T-helper 2 cell (primary cell): ENCODE data around the gene CCNY.
"Not testable (repeated sequence)": the region's sequence is repeated elsewhere in the genome, so short reads cannot be mapped to it uniquely, and the experiment has no call there.

ENCODE experiments used
- DNase-seq, 5 experiments: peaks; one replicate each; pipeline versions ENCODE4 v3.0.0 to v3.0.0-alpha.2; 2012 to 2022

The CCNY gene

DNA sequence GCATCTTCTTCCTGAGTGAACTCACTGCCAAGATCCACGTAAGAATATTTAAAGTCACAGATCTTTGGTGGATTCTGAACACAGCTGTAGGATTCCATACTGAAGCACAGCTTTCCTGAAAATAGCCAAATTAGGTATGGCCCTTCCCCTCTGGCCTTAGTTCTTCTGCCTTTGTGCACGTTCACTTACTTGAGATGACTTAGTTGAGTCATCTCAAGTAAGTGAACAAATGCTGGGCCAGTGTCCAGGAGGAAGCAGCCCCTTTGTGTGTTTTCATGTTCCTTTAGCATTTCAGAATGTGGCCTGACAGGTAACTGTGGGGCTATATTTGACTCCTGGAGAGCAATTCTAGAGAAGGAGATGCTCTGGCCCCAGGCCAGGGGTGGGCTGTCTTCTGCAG lies 51.5 kb downstream of the CCNY start:
- DNase-seq, result no peak

GRCh38 chr10:35388197-35388596 lies 51.9 kb downstream of the CCNY start:
- DNase-seq, result peak in 1 of 5 experiments; percentile 7

DNA sequence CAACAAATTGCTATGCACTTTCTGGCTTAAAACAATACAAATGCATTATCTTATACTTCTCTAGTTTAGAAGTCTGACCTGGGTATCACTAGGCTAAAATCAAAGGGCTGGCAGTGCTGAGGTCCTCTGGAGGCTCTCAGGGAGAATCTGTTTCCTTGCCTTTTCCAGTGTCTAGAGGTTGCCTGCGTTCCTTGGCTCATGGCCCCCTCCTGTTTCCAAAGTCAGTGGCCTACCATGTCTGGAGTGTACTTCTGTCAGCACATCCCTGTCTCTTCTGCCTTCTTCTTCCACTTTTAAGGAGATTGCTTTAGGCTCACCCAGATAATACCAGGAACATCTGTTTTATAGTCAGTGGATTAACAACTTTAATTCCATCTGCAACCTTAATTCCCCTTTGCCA lies 52.4 kb downstream of the CCNY start:
- DNase-seq, result no peak

- no peak for DNase-seq
Observed at GRCh38 chr10:35390161-35390840, 54.0 kb downstream of the CCNY start.

DNA sequence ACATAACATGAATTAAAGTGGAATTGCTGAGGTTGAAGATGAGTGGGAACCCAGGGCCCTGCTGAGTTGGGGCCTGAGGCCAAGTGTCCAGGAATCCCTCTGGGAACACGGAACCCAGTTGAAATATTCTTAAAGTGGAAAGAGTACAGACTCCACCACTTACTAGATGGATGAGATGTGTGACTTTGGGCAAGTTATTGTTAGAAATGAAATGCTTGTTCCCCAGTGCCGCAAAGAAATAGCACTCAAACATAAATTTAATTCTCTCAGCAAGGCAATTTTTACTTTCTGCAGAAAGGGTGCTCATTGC lies 54.5 kb downstream of the CCNY start:
- DNase-seq, result no peak

DNA sequence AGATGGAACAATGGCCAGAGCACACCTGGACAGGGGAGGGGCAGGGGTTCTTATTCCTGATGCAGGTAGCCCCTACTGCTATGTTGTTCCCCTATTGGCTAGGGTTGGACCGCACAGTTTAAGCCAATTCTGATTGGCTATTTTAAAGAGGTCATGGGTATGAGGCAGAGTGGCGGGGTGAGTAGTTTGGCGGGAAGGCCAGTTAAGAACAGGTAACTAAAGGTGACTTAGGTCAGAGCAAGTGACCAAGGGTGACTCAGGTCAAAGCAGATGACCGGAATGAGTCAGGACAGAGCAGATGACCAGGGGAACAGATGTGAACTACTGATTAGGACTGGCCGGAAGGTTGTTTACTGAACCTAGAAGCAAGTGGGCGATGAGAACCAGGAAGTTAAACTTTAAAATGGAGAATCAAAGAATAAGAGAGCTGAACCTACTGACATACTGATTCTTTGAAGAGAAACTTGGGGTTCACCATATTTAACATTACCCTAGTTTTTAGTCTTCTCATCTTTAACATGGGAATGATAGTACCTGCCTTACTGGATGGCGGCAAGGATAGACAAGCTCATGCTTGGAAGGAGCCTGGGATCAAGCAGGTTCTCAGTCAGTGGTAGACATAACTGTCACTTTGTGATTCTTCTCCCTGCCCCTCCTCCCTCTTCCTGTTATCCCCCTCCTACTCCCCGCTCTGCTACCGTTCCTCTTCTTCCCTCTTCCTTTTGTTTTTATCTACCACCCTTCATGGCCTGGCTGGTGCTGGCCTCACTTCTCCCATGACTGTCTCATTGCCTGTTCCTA lies 55.0 kb downstream of the CCNY start:
- no peak for DNase-seq

DNA sequence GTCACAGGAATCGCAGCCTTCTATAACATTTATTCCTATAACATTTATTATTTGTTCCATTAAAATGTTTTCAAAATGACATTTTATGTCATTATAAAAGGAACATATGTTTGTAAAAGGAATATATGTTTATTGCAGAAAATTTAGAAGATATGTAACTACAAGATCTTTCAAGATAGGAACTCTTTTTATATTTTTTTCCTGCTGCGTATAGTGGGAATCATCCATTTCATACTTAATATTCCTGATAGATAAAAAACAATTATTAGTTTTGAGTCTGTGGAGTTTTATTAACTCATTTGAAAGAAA lies 55.6 kb downstream of the CCNY start:
- DNase-seq, result no peak

GRCh38 chr10:35392482-35393228 lies 56.3 kb downstream of the CCNY start:
- DNase-seq, result no peak

DNA sequence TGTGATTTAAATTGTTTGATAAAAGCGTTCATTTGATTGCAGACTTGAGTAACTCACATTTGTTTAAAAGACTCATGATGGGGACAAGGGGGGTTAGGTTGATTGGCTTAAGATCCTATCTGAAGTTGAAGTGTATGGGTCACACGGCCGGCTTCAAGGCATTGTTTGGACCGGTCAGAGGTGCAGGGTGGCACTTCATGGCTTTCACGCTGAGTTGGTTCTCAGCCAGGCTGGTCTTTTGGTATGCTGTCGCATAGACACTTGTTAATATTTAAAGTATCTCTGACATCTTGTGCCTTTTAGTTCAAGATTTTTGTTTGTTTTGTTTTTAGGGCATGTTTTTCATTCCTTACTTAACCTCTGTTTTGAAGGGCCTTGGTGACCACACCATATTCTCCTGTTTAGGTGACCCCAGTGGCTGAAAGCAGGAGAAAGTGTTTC lies 58.1 kb downstream of the CCNY start:
- no peak for DNase-seq

DNA sequence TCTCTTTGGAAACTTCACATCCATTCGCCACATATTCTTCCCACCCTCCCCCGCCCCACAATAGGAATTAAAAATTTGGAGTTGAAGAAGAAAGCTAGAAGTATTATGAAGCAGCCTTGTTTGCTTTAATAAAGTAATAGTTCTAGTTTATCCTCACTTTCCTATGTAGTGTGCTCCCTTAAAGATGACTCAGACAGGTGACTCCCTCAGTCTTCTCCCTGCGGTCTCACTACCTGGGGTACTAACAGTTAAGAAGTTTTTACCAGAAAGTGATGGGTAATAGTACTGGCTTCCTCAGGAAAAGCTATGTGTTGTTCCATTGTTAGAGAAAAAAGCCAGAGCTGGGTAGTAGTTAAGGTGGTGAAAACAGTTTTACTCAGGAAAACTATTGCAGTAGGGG lies 58.6 kb downstream of the CCNY start:
- no peak for DNase-seq

GRCh38 chr10:35396560-35397434 lies 60.5 kb downstream of the CCNY start:
- DNase-seq, result no peak

- no peak for DNase-seq
Observed at GRCh38 chr10:35397953-35398352, 61.6 kb downstream of the CCNY start.

GRCh38 chr10:35398355-35398754 lies 62.0 kb downstream of the CCNY start:
- DNase-seq, result no peak

- no peak for DNase-seq
Observed at GRCh38 chr10:35398908-35399307, 62.6 kb downstream of the CCNY start.

DNA sequence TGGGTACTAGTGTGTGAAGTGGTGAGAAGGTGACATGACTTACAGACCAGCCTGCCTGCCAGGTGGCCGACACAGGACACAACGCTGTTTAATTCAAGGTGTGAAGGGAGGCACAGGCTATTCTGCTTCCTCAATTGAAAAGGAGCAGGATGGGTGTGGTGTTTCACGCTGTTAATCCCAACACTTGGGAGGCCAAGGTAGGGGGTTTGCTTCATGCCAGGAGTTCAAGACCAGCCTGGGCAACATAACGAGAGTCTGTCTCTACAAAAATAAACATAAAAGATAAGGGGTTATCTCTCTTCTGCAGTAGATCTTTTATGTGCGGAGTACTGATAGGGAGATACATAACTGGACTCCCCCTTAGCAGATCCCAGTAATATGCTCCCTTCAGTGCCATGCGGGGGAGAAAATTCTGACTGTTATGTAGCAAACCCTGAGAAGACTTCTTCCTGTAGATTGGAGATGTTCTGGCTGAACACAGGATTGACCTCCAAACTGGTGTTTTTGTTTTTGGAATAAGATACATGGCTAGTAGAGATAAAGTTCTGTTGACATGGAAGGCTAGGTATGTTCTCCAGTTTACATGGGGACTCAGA lies 63.2 kb downstream of the CCNY start:
- no peak for DNase-seq

DNA sequence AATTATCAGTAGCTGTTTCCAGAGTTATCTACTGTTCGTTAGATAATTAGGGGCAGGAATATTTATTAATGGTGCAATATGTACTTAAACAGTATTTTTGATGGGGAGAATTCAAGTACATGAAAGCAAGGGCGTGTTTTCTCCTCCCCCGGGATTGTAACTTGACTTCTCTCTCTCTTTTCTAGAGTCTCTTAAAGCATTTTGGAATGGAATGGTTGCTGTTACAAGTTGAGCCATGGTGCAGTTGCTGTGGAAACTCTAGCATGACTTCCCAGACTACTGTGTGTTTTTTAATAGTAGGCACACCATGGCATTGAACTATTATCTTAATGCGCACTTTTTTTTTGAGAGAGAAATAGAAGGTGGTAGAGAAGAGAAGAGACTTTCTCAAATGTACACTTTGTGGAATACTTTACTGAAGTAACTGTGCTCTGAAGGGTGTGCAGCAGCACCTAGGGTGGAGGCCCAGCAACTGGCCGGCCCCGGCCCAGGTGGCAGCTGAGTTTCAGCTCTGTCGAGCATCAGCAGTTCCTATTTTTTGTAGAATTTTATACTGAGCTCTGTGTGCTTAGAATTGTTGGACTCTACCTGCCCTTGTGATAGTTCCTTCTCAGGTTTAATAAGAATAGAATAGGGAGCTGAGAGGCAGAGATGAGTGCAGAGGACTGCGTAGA lies 64.4 kb downstream of the CCNY start:
- DNase-seq, result no peak

- DNase-seq, result not testable (repeated sequence)
Observed at GRCh38 chr10:35403491-35403890, 67.2 kb downstream of the CCNY start.

- DNase-seq, result not testable (repeated sequence)
Observed at GRCh38 chr10:35404077-35404476, 67.8 kb downstream of the CCNY start.

DNA sequence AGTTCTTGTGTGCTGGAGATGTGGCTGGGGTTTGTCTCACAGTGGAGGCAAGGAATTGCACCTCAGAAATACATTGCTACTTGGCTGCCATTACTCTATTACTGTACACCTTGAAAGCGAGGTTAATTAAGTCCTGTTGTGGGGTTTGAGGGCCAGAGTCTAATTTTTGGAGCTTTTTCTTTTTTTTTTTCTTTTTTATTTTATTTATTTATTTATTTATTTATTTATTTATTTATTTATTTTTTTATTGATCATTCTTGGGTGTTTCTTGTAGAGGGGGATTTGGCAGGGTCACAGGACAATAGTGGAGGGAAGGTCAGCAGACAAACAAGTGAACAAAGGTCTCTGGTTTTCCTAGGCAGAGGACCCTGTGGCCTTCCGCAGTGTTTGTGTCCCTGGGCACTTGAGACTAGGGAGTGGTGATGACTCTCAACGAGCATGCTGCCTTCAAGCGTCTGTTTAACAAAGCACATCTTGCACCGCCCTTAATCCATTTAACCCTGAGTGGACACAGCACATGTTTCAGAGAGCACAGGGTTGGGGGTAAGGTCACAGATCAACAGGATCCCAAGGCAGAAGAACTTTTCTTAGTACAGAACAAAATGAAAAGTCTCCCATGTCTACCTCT lies 69.8 kb downstream of the CCNY start:
- DNase-seq, result not testable (repeated sequence)

GRCh38 chr10:35407696-35408095 lies 71.4 kb downstream of the CCNY start:
- not testable (repeated sequence) for DNase-seq

DNA sequence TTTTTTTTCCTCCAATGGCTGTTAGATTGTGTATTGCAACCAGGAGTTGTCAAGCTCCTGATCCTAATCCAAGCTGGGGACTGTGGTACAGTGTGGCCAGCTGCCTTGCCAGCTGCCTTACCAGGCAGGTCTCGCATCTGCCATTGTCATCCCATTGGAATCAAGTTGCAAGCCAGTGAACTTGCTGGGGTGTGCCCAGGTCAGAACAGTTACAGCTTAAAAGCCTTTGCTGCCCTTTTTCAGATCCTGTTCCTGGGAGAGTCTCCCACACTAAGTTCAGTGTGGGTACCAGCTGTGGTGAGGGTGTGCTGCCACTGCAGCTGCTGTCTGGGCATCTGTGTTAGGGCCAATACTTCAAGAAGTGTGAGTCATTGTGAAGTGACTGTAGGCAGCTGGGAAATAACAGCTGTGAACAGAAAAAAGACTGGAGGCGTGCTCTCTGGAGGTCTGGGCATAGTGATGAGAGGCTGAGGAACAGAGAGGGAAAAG lies 72.8 kb downstream of the CCNY start:
- peak in 1 of 5 experiments; percentile 6 for DNase-seq
